Stimulated activated CD8-positive, alpha-beta memory T cell treated with anti-CD3 and anti-CD28 coated beads, Interleukin-15, amount 100 ng/mL, for 24 hours (primary cell): ENCODE measurements around the gene FUT3.
"Not testable (repeated sequence)": the region's sequence is repeated elsewhere in the genome, so short reads cannot be mapped to it uniquely, and the experiment has no call there.

Experiments used
- DNase-seq: peaks from one replicate; pipeline ENCODE4 v3.0.0-alpha.2; 2020; ENCODE audit warnings: low read depth

Gene FUT3

DNA sequence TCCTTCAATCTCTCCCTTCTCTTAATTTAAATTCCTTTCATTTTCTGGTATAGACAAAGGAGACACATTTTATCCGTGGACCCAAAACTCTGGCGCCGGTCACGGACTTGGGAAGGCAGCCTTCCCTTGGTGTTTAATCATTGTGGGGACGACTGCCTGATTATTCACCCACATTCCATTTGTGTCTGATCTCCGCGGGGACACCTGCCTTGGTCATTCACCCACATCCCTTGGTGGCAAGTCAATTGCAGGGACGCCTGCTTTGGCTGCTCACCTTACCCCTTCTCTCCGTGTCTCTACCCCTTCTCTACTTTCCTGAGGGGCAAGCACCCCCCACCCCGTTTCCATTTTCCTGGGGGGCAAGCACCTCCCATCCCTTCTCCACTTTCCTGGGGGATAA lies 3.4 kb downstream of the FUT3 start:
- not testable (repeated sequence) for DNase-seq

DNA sequence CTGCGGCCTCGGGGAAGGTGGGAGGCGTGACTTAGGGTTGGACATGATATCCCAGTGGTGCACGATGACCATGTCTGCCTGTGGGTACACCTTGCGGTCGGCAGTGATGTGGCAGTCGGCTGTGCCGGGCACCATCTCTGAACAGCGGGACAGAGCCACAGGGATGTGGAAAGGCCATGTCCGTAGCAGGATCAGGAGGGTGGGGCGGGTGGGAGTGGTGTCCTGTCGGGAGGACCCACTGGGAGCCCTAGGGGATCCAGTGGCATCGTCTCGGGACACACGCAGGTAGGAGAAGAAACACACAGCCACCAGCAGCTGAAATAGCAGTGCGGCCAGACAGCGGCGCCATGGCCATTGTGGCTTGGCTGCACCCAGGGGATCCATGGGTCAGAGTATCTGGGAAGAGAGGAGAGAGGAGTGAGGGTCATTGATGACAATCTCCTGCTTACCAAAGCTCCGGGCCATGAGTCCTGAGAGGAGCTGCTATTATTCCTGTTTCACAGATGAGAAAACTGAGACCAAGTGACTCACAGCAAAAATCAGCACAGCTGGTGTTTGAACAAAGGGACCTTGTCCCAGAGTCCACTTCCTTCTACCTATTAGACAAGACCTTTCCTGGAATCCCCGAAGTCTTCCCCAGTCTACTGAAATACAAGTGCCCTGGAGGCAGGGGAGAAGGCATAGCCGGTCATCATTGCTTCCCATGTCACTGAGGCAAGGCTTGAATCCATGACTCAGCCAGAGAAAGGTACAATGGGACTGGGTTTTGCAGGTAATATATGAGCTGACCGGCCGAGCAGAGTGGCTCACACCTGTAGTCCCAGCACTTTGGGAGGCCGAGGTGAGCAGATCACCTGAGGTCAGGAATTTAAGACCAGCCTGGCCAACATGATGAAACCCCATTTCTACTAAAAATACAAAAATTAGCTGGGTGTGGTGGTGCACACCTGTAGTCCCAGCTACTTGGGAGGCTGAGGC lies 6.5 kb downstream of the FUT3 start:
- DNase-seq = no peak

DNA sequence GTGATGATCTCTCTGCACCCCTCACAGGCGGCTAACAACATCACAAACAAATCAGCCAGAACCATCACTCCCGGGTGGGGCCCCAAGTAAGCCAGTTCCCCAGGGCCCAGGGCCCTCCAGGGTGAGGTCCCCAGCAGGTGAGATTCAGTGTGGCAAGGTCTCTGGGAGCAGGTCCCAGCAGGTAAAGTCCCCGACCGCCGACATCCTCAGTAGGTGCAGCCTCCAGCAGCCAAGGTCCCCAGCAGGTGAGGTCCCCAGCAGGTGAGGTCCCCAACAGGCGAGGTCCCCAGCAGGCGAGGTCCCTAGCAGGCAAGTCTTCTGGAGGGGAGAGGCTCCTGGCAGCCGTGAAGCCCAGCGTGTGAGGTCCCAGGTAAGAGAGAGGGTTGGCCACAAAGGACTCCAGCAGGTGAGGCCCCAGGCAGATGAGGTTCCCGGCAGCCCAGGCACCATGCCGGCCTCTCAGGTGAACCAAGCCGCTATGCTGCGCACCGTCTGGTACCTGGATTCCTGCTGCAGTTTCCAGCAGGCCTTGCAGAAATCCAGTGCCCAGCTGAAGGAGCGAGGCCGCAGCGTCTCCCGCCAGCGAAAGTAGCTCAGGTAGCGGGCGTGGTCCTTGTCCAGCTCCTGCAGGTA lies 7.8 kb downstream of the FUT3 start:
- DNase-seq = no peak

DNA sequence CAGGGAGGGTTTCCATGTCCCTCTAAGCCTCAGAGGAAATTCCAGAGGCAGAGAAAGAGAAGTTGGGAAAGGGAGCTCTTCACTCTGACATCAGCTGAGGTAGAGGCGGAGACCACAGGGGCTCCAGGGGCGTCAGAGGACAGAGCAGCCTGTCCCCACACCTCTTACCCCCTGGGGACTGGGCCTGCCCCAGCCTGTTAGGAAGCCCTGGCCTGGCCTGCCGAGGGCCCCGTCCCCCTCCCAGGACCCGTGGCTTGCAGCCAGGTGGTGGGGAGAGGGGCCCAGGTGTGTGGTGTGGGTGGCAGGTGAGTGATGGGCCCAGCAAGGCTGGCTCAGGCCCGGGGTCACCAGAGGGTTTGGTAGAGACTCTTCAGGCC lies 9.5 kb downstream of the FUT3 start:
- DNase-seq = not testable (repeated sequence)

DNA sequence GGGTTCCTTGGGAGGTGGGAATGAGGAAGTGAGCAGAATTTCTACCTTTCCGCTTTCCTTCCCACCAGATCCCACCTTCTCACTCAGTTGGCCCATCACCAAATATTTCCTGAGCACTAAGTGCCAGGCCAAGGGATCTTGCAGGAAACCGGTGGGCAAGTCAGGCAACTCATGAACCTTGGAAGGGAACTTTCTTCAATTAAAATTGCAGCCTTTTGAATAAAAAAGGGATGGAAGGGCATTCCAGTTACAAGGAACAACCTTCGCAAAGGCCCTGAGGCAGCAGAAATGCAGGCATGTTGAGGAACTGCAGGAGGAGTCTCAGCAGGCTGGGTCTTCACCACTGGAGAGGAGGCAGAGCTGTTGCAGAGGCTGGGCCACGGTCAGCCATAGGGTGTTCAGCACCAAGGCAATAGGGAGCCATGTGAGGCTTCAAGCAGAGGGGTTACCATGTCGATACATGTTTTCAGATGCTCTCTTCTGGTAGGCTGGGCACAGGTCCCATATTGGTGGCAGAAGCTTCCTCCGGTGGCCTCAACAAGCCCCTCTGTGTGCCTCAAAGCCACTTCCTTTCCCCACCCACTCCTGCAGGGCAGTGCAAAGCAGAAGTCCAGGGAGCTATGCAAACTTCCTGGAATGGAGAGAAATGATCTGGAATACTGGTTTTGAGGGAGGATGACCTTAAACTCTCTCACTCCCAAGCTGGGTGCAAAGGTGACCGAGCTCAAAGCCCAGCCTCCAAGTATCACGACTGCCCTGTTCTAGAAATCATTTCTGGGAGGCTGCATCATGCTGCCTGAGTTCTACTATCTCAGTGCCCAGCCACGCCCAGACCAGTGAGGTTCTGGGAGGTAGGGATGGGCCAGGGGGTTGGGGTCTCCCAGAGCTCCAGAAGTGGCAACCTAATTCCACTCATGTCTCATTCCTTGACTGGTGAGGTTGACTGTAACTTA lies 11.9 kb downstream of the FUT3 start, which contains the start of gene FUT6:
FUT6 (minus strand) TSS at position 638 of the 953 bp plus-strand sequence. CDS start 7,135 bp downstream, outside the sequence.
- no peak for DNase-seq

DNA sequence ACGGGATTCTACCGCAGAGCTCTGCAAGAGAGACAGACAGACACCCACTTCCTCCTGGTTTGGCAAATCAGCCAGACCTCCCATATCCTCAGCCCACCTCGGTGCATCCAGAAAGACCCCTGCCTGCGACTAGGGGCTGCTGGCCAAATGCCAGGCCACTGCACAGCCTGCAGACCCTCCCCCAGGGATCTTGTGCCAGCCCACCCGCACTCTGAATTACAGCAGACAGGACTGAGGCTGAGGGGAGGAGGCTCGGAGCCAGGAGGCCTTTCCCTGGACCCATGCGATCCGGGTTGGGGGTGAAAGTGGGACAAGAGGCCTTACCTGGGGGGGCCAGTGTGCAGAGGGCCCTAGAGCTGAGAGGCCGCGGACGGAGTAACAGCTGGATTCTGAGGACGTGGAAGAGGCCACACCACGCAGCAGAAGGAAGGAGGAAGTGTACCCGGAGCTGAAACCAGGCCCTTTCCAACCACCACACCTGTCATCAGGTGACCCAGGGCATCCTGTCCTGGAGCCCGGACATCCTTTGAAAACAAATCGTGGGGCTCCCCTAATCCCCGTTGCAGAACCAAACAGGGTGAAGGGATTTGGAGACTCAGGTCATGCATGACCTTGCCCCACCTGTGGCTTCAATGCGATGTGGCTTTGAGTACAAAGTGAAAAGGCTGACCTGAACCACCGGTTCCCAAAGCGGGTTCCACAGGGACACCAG lies 12.7 kb downstream of the FUT3 start:
- no peak for DNase-seq

DNA sequence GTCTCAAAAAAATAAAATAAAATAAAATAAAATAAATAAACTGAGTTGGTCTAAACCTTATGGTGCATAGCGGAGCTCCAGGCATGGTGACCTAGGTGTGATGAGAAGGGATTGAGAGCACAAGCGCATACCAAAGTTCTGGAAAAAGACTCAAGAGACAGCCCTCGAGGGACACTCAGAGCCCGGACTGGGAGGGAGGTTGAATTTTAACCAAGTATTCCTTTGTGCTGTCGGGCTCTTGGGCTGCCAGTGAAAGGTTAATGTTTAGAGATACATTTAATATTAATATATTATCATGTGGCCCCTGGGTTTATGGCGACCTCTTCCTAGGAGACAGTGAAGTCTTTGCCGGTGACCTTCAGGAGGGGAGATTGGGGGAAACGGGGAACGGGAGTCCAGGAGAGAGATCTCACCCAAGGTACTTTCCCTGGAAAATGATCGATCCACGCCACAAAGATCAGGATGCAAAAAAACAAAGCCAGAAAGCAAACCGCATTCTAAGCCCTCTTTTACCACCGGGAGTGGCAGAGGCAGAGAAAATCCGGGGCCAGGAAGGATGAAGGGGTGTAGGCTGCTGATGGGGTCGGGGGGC lies 13.4 kb downstream of the FUT3 start:
- no peak for DNase-seq

DNA sequence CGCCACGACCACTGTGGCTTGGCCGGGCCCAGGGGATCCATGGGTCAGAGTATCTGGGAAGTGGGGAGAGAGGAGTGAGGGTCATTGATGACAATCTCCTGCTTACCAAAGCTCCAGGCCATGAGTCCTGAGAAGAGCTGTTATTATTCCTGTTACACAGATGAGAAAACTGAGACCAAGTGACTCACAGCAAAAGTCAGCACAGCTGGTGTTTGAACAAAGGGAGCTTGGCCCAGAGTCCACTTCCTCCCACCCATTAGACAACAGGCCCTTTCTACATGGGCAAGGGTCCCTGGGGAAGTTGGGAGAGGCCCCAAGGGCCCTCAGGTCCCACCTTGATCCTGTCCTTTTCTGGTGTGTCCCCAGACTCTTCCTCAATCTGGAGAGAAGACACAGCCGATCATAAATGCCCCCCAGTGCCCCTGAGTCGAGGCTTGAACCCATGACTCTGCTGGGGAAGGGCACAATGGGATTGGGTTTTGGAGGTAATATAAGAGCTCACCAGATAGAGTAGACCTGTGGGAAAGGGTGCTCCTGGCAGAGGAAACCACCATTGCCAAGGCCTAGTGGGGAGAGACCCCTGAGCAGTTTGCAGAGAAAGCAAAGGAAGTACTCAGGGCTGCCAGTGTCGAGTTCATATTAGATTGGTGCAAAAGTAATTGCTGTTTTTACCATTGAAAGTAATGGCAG lies 18.6 kb downstream of the FUT3 start:
- DNase-seq = no peak

DNA sequence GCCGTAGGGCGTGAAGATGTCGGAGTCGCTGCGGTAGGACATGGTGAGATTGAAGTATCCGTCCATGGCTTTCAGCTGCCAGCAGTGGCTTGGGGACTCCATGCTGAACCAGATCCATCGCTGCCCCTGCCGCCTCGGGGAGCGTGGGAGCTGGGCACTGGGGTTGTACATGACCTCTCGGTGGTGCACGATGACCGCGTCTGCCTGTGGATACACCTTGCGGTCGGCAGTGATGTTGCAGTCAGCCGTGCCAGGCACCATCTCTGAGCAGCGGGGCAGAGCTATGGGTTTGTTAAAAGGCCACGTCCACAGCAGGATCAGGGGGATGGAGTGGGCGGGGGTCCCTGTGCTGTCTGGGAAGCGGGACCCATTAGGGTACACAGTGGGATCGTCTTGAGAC lies 19.2 kb downstream of the FUT3 start:
- no peak for DNase-seq

DNA sequence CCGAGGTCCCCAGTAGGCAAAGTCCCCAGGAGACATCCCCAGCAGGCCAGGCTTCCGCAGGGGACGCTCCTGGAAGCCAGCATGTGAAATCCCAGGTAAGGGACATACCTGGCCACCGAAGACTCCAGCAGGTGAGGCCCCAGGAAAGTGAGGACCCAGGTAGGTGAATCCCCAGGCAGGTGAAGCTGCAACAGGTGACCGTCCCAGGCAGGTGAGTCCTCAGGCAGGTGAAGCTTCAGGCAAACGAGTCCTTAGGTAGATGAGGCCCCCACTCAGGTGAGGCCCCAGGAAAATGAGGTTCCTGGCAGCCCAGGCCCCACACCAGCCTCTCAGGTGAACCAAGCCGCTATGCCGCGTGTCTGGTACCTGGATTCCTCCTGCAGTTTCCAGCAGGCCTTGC lies 20.1 kb downstream of the FUT3 start:
- DNase-seq = no peak

DNA sequence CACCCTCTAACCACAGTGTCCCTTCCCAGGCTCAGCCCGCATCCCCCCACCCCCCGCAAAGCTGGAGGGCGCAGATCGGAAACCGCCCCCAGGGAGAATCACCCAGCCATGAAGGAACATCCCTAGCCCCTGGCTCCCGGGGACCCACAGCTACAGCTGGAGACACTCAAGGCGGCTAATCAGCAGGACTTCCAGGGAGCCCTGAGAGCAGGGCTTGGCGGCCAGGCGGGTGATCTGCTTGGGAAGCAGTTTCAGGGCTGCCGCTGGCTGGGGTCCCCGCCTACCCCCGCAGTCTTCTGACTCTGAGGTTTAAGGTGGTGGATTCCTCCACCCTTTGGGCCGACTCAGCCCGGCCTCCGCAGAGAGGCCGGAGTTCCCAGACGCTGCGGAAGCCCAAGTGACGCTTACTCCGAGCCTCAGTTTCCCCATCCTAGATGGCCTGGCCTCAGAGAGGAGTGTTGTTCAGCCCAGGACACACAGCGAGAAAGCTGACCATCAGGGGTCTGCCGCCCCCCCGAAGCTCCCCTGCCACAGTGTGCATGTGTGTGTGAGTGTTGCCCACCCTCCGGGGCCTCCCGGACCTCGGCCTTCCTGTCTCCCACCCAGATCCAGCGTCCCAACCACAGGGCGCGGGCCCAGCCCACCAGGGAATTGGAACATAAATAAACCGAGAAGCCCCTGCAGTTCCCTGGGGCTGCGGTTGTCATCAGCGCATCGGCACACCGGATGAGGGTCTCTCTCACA lies 21.5 kb downstream of the FUT3 start:
- DNase-seq = no peak

DNA sequence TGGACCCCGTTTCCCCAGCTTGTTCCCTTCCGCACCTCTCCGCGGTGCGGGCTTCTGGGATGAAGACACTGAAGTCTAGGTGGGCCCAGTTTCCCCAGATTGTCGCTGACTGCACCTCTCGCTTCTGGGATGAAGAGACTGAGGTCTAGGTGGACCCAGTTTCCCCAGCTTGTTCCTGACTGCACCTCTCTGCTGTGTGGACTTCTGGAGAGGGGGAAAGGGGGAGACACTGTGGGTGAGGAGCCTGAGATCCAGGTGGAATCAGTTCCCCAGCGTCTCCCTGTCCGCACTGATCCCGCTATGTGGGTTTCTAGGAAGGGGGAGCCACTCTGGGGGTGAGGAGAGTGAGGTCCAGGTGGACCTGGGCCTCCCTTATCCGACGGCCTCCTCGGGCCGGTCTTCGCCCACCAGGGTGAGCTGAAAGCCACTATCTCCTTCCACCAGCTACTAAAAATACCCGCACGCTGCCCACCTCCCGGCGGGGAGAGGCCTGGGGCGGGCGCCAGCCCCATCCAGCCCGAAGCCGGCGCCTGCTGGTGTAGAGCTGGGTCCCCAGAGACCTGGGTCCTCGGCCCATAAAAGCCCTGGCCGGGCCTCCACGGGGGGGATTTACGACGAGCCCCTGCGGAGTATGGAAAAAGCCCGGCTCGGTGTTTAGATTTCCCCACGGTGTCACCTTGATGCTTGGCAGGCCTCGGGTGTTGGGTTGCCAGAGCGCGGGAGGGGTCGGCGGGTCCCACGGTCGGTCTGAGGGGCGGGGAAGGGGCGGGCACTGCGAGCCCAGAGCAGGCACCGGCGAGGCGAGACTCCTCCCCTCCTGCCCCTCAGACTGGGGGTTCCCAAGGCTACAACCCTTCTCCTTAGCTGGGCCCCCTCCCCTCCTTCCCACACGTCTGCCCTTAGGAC lies 22.3 kb downstream of the FUT3 start:
- no peak for DNase-seq

DNA sequence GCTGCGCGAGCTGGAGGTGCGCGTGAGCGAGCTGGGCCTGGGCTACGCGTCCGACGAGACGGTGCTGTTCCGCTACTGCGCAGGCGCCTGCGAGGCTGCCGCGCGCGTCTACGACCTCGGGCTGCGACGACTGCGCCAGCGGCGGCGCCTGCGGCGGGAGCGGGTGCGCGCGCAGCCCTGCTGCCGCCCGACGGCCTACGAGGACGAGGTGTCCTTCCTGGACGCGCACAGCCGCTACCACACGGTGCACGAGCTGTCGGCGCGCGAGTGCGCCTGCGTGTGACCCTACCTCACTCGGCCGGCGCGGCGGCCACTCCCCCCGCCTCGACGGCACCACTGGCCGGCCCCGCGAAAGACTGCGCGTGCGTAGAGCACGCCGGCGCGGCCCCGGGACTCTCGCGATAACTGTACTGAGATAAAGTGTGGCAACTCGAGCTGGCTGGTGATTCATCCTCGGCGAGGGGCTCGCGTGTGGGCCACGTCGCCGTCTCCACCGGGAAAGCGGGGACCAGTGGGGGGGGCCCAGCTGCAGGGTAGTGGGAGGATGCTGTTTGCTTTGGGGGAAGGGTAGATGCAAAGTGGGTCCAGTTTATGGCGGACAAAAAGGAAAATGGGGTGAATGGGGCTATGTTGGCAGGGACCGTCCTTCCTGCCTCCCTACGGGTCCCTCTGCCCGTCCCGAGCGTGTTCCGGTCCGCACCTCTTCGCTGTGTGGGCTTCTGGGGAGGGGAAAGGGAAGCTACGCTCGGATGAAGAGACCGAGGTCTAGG lies 23.2 kb downstream of the FUT3 start:
- DNase-seq = peak; percentile 90

DNA sequence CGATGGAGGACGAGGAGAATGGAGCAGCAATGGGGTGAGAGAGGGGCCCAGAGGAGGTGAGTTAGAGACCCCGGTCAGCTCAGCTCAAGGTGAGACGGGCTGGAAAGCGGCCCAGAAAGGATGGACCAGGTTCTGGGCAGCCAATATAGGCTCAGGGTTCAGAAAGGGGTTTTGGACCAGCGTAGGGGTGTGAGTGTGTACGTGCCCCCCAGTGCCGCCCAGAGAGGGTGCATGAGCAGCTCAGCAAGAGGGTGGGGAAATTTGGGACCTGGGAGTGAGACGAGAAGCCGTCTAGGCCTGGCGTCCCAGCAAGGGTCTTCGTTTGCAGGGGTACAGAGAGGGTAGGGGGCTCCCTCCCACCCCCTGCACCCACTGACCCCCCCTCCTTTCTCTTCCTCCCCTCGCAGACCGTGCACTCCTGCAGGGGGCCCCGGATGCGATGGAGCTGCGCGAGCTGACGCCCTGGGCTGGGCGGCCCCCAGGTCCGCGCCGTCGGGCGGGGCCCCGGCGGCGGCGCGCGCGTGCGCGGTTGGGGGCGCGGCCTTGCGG lies 23.8 kb downstream of the FUT3 start:
- DNase-seq = no peak

DNA sequence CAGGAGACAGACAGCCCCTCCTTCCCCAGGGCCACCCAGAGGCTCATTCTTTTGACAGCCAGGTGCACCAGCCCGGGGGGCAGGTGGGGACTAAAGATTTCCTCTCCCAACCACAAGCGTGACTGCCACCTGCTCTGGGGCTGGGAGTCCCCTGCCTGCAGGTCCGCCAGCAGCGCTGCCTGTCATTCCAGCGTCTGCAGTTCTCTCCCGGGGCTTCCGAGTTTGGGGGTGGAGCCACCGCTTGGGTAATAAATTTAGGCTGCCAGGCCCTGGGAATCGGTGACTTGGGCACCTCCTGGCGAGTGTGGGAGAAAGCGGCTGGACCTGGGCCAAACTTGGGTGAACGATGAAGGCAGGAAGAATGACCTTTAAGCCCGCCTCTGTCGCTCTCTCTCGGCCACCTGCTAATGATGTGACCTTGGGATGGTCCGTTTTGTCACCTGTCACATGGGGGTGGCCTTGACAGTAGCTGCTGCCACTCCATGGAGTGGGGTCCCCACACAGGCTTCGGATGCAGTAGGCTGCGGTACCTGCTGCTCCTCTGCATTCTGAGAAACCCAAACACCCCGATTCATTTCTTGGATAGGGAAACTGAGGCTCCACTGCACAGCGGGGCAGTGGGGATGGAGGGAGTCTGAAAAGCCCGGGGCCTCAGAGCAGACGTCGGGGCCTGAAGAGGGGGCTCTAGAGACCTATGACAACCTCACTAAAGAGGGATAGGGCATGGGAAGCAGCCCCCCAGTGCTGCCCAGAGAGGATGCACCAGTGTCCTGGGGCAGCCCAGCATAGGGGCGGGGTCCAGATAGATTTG lies 24.5 kb downstream of the FUT3 start:
- no peak for DNase-seq

DNA sequence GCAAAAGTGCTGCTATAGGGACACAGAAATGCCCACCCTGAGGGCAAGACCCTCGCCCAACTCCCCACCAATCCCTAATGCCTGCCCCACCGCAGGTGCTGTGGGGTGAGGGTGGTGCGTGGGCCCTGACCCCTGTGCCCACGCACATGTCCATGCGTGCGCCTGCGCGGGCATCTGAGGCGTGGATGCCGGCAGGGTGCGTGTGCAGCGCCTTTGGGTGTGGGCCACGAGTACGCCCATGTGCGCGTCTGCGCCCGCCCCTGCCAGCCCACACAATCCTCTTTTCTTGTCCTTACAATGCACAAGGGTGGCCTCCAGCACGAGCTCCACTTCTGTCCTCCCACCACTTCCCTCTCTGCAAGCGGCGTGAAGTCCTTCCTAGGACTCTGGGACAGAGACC lies 26.1 kb downstream of the FUT3 start:
- no peak for DNase-seq

DNA sequence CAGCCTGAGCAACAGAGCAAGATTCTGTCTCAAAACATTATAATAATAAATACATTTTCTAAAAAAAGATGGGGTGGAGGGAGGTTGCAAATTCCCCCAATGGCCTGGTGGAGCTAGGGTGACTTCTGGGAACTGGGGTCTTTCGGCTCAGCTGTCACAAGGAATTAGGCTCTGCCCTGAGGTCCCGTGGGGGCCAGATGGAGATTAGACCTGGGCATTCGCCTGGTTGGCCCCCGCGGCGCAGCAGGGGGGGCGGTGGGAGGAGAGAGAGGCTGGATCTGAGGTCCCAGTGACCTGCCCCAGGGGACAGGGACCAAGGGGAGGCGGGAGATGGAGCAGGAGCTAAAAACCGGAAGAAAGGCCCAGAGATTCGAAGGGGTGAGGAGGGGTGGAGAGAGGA lies 26.5 kb downstream of the FUT3 start:
- DNase-seq = no peak
